Gastroesophageal sphincter (tissue), 3 donors: ENCODE data around the gene LHX2.

Experiments
- EP300 ChIP-seq: sonication (generic); formaldehyde crosslinking; IDR thresholded peaks from one replicate; pipeline ENCODE4 v1.6.1; 2017; ENCODE audit warnings: antibody characterized with exemption, mild to moderate bottlenecking
- POLR2A ChIP-seq, 2 donors: fragments of 450-650 bp; IDR thresholded peaks; one replicate each; pipeline ENCODE4 v1.6.1; 2017; ENCODE audit warnings: antibody characterized with exemption in 2 of 2, mild to moderate bottlenecking in 2 of 2, moderate library complexity in 1 of 2
- POLR2AphosphoS5 ChIP-seq: sonication (generic); formaldehyde crosslinking; IDR thresholded peaks from one replicate; pipeline ENCODE4 v1.6.1; 2017; ENCODE audit warnings: antibody characterized with exemption
- TF ChIP-seq, protein P1 (sequence below), 4 experiments: fragments of 200-600 bp in 2 of 4; fragments of 450-650 bp in 2 of 4; sonication (generic) in 1 of 4; IDR thresholded peaks; one replicate each; pipeline ENCODE4 v1.5.1; 2017 to 2019; ENCODE audit warnings: antibody characterized with exemption in 4 of 4, mild to moderate bottlenecking in 2 of 4, moderate library complexity in 2 of 4

DNA sequence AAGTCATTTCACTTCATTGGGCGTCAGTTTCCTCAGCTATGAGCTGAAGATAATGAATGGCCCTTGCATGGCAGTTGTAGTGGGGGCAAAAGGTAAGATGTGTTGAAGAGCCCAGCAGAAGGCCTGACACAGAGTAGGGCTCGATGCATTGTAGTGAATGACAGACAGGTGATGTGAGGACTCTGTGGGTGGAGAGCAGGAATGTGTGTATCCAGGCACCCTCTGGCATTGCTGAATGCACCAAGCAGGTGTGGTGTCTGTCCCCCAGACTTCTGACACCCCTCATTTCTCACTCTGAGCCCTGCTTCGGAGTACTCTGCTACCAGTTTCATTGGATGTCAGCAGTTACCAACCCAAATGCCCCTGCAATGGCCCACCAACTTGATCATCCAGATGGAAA, 22.4 kb downstream of the LHX2 start:
- TF ChIP-seq, protein P1, sequence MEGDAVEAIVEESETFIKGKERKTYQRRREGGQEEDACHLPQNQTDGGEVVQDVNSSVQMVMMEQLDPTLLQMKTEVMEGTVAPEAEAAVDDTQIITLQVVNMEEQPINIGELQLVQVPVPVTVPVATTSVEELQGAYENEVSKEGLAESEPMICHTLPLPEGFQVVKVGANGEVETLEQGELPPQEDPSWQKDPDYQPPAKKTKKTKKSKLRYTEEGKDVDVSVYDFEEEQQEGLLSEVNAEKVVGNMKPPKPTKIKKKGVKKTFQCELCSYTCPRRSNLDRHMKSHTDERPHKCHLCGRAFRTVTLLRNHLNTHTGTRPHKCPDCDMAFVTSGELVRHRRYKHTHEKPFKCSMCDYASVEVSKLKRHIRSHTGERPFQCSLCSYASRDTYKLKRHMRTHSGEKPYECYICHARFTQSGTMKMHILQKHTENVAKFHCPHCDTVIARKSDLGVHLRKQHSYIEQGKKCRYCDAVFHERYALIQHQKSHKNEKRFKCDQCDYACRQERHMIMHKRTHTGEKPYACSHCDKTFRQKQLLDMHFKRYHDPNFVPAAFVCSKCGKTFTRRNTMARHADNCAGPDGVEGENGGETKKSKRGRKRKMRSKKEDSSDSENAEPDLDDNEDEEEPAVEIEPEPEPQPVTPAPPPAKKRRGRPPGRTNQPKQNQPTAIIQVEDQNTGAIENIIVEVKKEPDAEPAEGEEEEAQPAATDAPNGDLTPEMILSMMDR (IDR thresholded peaks at IDR 0.05): no peak
- no peak for TF ChIP-seq POLR2A (IDR thresholded peaks at IDR 0.05)
- no peak for TF ChIP-seq POLR2AphosphoS5
- TF ChIP-seq EP300: no peak
